ENCODE results near the gene RPL41.
"Not testable (repeated sequence)": the region's sequence is repeated elsewhere in the genome, so short reads cannot be mapped to it uniquely, and the experiment has no call there.

The RPL41 gene

DNA sequence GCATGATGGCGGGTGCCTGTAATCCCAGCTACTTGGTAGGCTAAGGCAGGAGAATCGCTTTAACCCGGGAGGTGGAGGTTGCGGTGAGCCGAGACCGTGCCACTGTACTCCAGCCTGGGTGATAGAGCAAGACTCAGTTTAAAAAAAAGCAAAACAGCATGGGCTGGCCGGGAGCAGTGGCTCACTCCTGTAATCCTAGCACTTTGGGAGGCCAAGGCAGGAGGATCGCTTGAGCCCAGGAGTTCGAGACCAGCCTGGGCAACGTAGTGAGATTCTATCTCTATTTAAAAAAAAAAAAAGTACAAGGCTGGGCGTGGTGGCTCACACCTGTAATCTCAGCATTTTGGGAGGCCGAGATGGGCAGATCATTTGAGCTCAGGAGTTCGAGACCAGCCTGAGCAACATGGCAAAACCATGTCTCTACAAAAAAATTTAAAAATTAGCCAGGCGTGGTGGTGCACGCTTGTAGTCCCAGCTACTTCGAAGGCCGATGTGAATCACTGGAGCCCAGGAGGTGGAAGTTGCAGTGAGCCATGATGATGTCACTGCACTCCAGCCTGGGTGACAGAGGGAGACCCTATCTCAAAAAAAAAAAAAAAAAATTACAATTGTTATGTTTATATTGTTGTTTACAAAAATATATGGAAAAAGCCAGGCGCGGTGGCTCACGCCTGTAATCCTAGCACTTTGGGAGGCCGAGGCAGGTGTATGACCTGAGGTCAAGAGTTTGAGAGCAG lies 40.2 kb downstream of the RPL41 start:
- Histone ChIP-seq H3K4me3 (ENCODE audit: low read depth, low read length) (peak overlapping the region; percentile 55; the same call in 1 of the 2 replicates), H3K4me1 (ENCODE audit: control insufficient read depth, insufficient read depth, low read length) (peaks cover 26% of the 10 kb centered on the region), H3K27ac (ENCODE audit: low read depth, low read length) (peak overlapping the region; percentile 94), H3K36me3 (ENCODE audit: control insufficient read depth, insufficient read depth, low read length) (peaks cover 45% of the 10 kb centered on the region)
- not testable (repeated sequence) for H3K27me3 ChIP-seq (ENCODE audit: control insufficient read depth, insufficient read depth, low read length); H3K9ac ChIP-seq (ENCODE audit: low read depth, low read length); H3K9me3 ChIP-seq (ENCODE audit: control insufficient read depth, insufficient read depth, low read length)

DNA sequence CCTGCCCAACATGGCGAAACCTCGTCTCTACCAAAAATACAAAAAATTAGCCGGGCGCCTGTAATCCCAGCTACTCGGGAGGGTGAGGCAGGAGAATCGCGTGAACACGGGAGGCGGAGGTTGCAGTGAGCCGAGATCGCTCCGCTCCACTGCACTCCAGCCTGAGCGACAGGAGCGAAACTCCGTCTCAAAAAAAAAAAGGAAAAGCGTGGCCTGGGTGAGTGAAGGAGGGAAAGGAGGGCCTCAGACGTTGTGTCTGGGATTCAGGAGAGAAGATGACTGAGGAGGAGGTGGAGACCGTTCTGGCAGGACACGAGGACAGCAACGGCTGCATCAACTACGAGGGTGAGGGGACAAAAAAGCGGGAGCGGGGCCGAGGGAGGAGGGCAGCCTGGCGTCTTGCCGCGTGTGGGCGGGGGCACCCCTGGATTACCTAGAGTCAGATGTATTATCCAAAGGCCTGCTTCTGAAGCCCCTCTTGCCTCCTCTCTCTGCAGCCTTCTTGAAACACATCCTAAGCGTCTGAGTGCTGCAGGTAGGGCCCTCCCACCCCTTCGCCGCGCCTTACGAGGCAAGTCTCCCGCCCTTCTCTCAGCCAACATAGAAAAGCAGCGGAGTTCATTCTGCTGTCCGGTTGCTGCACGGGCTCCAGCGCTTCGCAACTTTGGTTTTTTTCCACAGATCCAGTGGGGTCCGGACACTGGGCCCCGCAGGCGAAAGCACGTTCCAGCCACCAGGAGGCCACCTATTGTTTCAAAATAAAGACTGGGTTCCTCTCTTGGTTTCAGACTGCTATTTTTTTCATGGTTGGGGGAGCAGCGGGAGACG lies 41.0 kb downstream of the RPL41 start:
- Histone ChIP-seq H3K27me3 (ENCODE audit: control insufficient read depth, insufficient read depth, low read length) (no peaks in the 10 kb centered on the region), H3K9me3 (ENCODE audit: control insufficient read depth, insufficient read depth, low read length) (no peaks in the 10 kb centered on the region), H3K27ac (ENCODE audit: low read depth, low read length) (peak overlapping the region; percentile 94), H3K4me3 (ENCODE audit: low read depth, low read length) (peak overlapping the region; percentile 55), H3K9ac (ENCODE audit: low read depth, low read length) (peak overlapping the region; percentile 41), H3K36me3 (ENCODE audit: control insufficient read depth, insufficient read depth, low read length) (peaks cover 52% of the 10 kb centered on the region), H3K4me1 (ENCODE audit: control insufficient read depth, insufficient read depth, low read length) (peaks cover 32% of the 10 kb centered on the region)

DNA sequence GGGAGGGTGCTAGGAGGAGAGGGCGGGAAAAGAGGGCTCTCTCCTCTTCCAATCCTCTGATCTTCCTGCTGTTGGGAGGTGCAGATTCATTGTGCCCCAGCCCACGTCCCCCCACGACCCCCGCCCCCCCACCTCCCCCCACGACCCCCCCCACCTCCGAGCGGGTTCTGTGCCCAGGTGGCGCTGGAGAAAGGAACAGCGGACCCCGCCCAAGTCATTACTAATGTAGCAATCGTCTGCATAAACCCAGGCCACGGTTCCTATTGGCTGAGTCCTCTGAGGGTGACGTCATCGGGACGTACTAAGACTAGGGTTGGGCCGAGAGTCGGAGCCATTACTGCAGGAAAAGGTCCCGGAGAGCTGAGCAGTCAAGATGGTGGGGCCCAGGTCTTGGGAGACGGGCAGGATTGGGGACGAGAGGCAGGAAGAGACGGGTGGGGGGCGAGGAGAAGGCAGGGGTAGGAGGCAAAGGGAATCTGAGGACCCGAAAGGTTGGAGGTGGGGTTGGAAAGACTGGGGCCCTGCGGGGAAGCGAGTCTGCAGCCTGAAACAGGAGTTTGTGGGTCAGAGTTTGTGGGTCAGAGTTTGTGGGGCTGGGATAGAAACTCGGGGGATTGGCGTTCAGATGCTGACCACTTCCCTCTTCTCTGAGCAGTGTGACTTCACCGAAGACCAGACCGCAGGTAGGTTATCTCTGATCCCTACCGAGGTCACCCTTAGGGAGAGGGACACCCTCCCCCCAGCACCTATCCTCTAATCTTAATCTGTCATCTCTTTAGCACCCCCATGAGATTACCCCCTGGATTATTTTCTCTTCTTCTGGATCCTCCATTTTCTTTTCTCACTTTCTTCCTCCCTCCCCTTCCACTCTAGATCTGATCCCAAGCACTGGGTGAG lies 41.8 kb downstream of the RPL41 start, which contains the start of gene MYL6:
Gene MYL6, plus strand, starts transcription at position 331 of the 897 bp plus-strand sequence. Its CDS starts 43 bp downstream, at position 374.
- H3K27ac ChIP-seq (ENCODE audit: low read depth, low read length), result peak within 1 kb of the TSS; percentile 94
- peak within 1 kb of the TSS; percentile 95 for H3K9ac ChIP-seq (ENCODE audit: low read depth, low read length)
- no peaks in the 10 kb centered on the region for H3K27me3 ChIP-seq (ENCODE audit: control insufficient read depth, insufficient read depth, low read length)
- peak within 1 kb of the TSS; percentile 89 for H3K4me3 ChIP-seq (ENCODE audit: low read depth, low read length)
- peaks cover 61% of the 10 kb centered on the region for H3K36me3 ChIP-seq (ENCODE audit: control insufficient read depth, insufficient read depth, low read length)
- H3K9me3 ChIP-seq (ENCODE audit: control insufficient read depth, insufficient read depth, low read length), result no peaks in the 10 kb centered on the region
- H3K4me1 ChIP-seq (ENCODE audit: control insufficient read depth, insufficient read depth, low read length), result peaks cover 36% of the 10 kb centered on the region

DNA sequence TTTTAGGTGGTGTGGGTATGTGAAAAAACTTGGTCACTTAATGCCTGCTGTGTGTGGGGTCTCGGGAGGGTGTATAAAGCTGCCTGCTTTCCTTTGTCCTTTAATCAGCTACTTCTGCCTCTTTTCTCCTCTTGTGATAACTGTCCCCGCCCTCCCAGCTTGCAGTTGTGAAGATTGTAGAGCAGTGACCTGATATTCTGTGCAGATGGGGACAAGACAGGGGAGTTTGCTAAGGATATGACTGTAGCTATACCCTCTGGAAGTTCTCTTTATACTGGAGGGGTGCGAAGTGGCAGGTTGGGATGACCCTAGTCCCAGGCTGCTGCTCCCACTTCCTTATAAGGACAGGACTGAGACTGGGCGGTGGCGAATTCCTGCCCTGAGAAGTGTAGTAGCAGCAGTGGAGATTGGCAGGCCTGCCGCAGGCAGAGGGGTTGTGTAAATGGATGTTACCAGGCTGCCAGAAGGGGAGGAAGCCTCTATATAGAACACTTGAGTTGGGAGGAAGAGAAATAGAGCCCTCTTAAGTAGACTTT lies 42.6 kb downstream of the RPL41 start:
- Histone ChIP-seq H3K36me3 (ENCODE audit: control insufficient read depth, insufficient read depth, low read length) (peaks cover 68% of the 10 kb centered on the region), H3K9me3 (ENCODE audit: control insufficient read depth, insufficient read depth, low read length) (no peaks in the 10 kb centered on the region), H3K9ac (ENCODE audit: low read depth, low read length) (peak overlapping the region; percentile 95), H3K4me1 (ENCODE audit: control insufficient read depth, insufficient read depth, low read length) (peaks cover 36% of the 10 kb centered on the region), H3K4me3 (ENCODE audit: low read depth, low read length) (peak overlapping the region; percentile 89), H3K27me3 (ENCODE audit: control insufficient read depth, insufficient read depth, low read length) (no peaks in the 10 kb centered on the region), H3K27ac (ENCODE audit: low read depth, low read length) (peak overlapping the region; percentile 94)

DNA sequence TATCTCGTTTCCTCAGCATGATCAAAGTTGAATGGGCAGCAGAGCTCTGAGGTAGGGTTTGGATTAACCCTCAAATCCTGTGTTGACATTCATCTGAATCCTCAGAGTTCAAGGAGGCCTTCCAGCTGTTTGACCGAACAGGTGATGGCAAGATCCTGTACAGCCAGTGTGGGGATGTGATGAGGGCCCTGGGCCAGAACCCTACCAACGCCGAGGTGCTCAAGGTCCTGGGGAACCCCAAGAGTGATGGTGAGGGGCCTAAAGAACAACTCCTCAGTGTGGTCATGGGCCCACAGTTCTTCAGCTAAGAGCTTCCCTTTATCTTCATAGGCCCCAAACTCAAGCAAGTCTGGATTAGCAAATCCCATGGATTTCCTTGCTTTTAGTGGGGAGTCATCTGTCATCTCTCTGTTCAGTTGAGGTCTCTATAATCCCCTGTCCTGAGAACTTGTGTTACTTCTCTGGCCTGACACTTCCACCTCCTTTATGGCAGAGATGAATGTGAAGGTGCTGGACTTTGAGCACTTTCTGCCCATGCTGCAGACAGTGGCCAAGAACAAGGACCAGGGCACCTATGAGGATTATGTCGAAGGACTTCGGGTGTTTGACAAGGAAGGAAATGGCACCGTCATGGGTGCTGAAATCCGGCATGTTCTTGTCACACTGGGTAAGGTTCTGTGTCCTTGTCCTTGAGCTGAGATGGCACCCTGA lies 43.2 kb downstream of the RPL41 start:
- Histone ChIP-seq H3K36me3 (ENCODE audit: control insufficient read depth, insufficient read depth, low read length) (peaks cover 69% of the 10 kb centered on the region), H3K9me3 (ENCODE audit: control insufficient read depth, insufficient read depth, low read length) (no peaks in the 10 kb centered on the region), H3K4me3 (ENCODE audit: low read depth, low read length) (peak overlapping the region; percentile 89), H3K27me3 (ENCODE audit: control insufficient read depth, insufficient read depth, low read length) (no peaks in the 10 kb centered on the region), H3K9ac (ENCODE audit: low read depth, low read length) (peak overlapping the region; percentile 95), H3K27ac (ENCODE audit: low read depth, low read length) (peak overlapping the region; percentile 94), H3K4me1 (ENCODE audit: control insufficient read depth, insufficient read depth, low read length) (peaks cover 36% of the 10 kb centered on the region)

DNA sequence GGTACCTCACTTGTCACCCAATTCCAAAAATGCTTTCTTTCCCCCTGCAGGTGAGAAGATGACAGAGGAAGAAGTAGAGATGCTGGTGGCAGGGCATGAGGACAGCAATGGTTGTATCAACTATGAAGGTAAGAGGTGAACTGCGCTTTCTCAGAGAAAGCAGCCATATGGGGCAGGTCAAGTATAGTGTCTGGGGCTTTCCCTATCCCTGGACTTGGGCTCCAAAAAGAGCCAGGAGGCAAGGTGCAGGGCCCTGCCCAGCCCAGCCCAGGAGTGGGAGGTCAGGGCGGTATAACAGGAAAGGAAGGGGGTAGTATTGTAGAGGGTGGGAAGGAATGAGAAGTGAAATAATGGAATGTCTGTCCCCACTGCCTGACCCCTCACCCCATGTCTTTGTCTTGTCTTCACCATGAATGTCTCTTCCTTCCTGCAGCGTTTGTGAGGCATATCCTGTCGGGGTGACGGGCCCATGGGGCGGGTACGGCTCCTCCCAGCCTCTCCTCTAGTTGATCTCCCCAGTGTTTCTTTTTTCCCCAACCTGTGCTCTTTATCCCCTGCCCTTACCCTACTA lies 43.8 kb downstream of the RPL41 start:
- H3K36me3 ChIP-seq (ENCODE audit: control insufficient read depth, insufficient read depth, low read length), result peaks cover 69% of the 10 kb centered on the region
- peak overlapping the region; percentile 94 for H3K27ac ChIP-seq (ENCODE audit: low read depth, low read length)
- H3K4me3 ChIP-seq (ENCODE audit: low read depth, low read length), result peak overlapping the region; percentile 89
- H3K27me3 ChIP-seq (ENCODE audit: control insufficient read depth, insufficient read depth, low read length), result no peaks in the 10 kb centered on the region
- peak overlapping the region; percentile 95 for H3K9ac ChIP-seq (ENCODE audit: low read depth, low read length)
- H3K4me1 ChIP-seq (ENCODE audit: control insufficient read depth, insufficient read depth, low read length), result peaks cover 36% of the 10 kb centered on the region
- H3K9me3 ChIP-seq (ENCODE audit: control insufficient read depth, insufficient read depth, low read length), result no peaks in the 10 kb centered on the region

DNA sequence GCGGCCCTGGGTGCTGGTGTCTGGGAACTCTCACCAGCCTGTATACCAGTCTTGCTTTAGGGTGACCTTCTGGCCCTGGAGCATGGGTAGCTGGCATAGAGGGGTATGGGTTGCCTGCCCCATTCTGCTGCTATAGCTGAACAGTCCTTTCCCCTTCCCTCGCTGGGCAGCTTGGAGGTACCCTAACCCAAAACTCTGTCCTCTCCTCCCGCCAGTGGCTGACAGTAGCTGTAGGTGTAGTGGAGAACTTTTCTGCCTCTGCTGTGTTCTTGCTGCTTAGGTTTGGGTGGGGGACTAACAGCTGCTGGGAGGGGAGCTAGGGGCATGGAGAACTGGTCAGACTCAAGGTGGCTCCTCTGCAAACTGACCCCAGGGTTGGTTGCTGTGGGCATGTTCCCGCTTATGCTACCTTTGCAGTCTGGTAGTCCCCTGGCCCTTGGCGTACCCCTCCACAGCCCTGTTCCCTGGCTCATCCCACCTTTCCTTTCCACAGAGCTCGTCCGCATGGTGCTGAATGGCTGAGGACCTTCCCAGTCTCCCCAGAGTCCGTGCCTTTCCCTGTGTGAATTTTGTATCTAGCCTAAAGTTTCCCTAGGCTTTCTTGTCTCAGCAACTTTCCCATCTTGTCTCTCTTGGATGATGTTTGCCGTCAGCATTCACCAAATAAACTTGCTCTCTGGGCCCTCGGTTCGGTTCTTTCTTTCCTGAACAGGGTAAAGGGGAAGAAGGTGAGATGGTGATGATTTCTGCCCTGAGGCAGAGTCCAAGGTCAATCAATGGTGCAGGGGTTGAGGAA lies 44.7 kb downstream of the RPL41 start:
- Histone ChIP-seq H3K4me3 (ENCODE audit: low read depth, low read length) (peak overlapping the region; percentile 89; the same call in 1 of the 2 replicates), H3K27me3 (ENCODE audit: control insufficient read depth, insufficient read depth, low read length) (no peaks in the 10 kb centered on the region), H3K9me3 (ENCODE audit: control insufficient read depth, insufficient read depth, low read length) (no peaks in the 10 kb centered on the region), H3K36me3 (ENCODE audit: control insufficient read depth, insufficient read depth, low read length) (peaks cover 70% of the 10 kb centered on the region), H3K4me1 (ENCODE audit: control insufficient read depth, insufficient read depth, low read length) (peaks cover 36% of the 10 kb centered on the region), H3K27ac (ENCODE audit: low read depth, low read length) (peak overlapping the region; percentile 94), H3K9ac (ENCODE audit: low read depth, low read length) (0 out of 2 replicates have a peak overlapping the region, but pooled peaks have one; percentile 95)

DNA sequence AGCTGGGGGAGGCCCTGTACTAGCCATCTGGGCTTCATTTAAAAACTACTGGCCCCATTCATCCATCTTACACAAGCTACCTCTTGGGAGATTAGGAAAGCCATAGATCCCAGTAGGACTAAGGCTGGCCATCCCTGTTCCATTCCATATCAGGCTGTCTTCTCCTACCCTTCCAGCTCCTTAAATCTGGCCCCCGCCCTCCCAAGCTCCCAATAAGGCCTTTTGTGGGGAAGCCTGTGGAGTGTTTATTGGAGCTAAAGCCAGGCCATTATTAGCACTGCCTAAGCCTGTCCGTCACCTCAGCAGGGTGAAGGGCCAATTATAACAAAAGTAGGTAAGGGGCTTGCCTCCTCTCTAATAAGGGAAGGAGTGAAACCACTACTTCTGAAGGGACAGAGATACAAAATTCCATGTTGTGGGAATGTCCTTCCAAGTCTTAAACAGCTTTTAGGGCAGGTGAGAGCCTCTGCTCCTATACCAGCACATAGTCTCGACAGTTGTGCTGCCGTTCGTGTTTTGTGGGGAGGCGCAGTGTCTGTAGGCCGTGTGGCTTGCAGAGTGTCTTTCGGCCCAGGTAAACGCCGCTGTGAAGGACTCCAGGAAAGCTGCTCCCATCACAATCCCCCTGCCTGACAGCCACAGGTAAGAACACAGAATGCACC lies 45.4 kb downstream of the RPL41 start:
- Histone ChIP-seq H3K36me3 (ENCODE audit: control insufficient read depth, insufficient read depth, low read length) (peaks cover 75% of the 10 kb centered on the region), H3K4me1 (ENCODE audit: control insufficient read depth, insufficient read depth, low read length) (peaks cover 36% of the 10 kb centered on the region), H3K27ac (ENCODE audit: low read depth, low read length) (peak overlapping the region; percentile 72), H3K9me3 (ENCODE audit: control insufficient read depth, insufficient read depth, low read length) (no peaks in the 10 kb centered on the region), H3K4me3 (ENCODE audit: low read depth, low read length) (no peak overlapping the region), H3K9ac (ENCODE audit: low read depth, low read length) (no peak overlapping the region), H3K27me3 (ENCODE audit: control insufficient read depth, insufficient read depth, low read length) (no peaks in the 10 kb centered on the region)
